IMR-90 (cell line): ENCODE measurements around the gene DSCAML1. TPM values are rescaled to one million over a fixed set of nuclear protein-coding genes. Genes with fewer than 3 reads are reported as not detected.

ENCODE experiments used
- ATAC-seq: fragments of 200-7000 bp; cut with Tn5 transposase; 2 replicates; pipeline ENCODE4 v1.9.1; 2020; ENCODE audit warnings: low read depth, mild to moderate bottlenecking, moderate library complexity
- BruUV-seq: library from RNA; stranded (reverse); fragments of 400-500 nt; replicated peaks from 2 replicates; lab custom pipeline; 2021; lab: Mats Ljungman, UMichigan
- CTCF ChIA-PET: fragments of 300-600 bp; formaldehyde crosslinking; extraction: SDS; loops from one replicate; lab custom pipeline; 2021; ENCODE audit warnings: antibody characterized with exemption; lab: Yijun Ruan, JAX
- POLR2A ChIA-PET: fragments of 300-600 bp; sonication (Branson Sonifier 250); formaldehyde crosslinking; loops from one replicate; lab custom pipeline; 2022; ENCODE audit warnings: antibody characterized with exemption; ENCODE audit not compliant: unreplicated experiment; lab: Charles Lee
- DNase-seq: peaks from one replicate; pipeline ENCODE4 v3.0.0; 2013
- H2AFZ ChIP-seq: replicated peaks from 2 replicates; pipeline ENCODE3; 2013; ENCODE audit warnings: low read length, mild to moderate bottlenecking; ENCODE audit not compliant: poor library complexity
- H2AK5ac ChIP-seq: 2 replicates; pipeline ENCODE4 v1.6.1; 2013; ENCODE audit warnings: low read depth, low read length, inconsistent platforms
- H2AK9ac ChIP-seq: replicated peaks from 2 replicates; pipeline ENCODE3; 2013; ENCODE audit warnings: mild to moderate bottlenecking, low read depth, low read length, moderate library complexity; ENCODE audit not compliant: poor library complexity
- H2BK120ac ChIP-seq: 2 replicates; pipeline ENCODE4 v1.6.1; 2013; ENCODE audit warnings: low read depth, low read length, inconsistent platforms
- H2BK15ac ChIP-seq: 3 replicates; pipeline ENCODE4 v1.6.1; 2013; ENCODE audit warnings: low read depth, low read length, inconsistent platforms
- H2BK20ac ChIP-seq: 2 replicates; pipeline ENCODE4 v1.6.1; 2013; ENCODE audit warnings: low read depth, mild to moderate bottlenecking, inconsistent platforms, low read length, moderate library complexity
- H2BK5ac ChIP-seq: 2 replicates; pipeline ENCODE4 v1.6.1; 2013; ENCODE audit warnings: mild to moderate bottlenecking, low read depth, low read length, inconsistent platforms; ENCODE audit not compliant: poor library complexity, severe bottlenecking
- H3K14ac ChIP-seq: replicated peaks from 2 replicates; pipeline ENCODE4 v1.6.1; 2013; ENCODE audit warnings: low read depth, low read length, inconsistent platforms
- H3K18ac ChIP-seq: 2 replicates; pipeline ENCODE4 v1.6.1; 2013; ENCODE audit warnings: low read depth, low read length, control low read depth
- H3K23ac ChIP-seq: 2 replicates; pipeline ENCODE4 v1.6.1; 2013; ENCODE audit warnings: low read depth, low read length, inconsistent platforms
- H3K27ac ChIP-seq: 2 replicates; pipeline ENCODE4 v1.5.1; 2013; ENCODE audit warnings: mild to moderate bottlenecking, control low read depth, low read length; ENCODE audit not compliant: insufficient read depth
- H3K27me3 ChIP-seq: 2 replicates; pipeline ENCODE4 v1.6.1; 2013; ENCODE audit warnings: low read length; ENCODE audit not compliant: control insufficient read depth, insufficient read depth
- H3K36me3 ChIP-seq: 2 replicates; pipeline ENCODE4 v1.6.1; 2013; ENCODE audit warnings: low read length, mixed read lengths; ENCODE audit not compliant: control insufficient read depth, insufficient read depth
- H3K4ac ChIP-seq: 2 replicates; pipeline ENCODE4 v1.6.1; 2013; ENCODE audit warnings: low read depth, low read length, inconsistent platforms
- H3K4me1 ChIP-seq: 2 replicates; pipeline ENCODE4 v1.6.1; 2013; ENCODE audit warnings: low read length, mixed read lengths; ENCODE audit not compliant: control insufficient read depth, insufficient read depth
- H3K4me2 ChIP-seq: 2 replicates; pipeline ENCODE4 v1.6.1; 2013; ENCODE audit warnings: low read depth, mild to moderate bottlenecking, control low read depth, low read length, moderate library complexity
- H3K4me3 ChIP-seq: 2 replicates; pipeline ENCODE4 v1.5.1; 2013; ENCODE audit warnings: low read depth, mild to moderate bottlenecking, control low read depth, low read length, moderate library complexity; ENCODE audit not compliant: insufficient read depth
- H3K56ac ChIP-seq: 2 replicates; pipeline ENCODE4 v1.6.1; 2013; ENCODE audit warnings: low read length, inconsistent platforms; ENCODE audit not compliant: insufficient read depth; ENCODE audit errors: extremely low read depth
- H3K79me1 ChIP-seq, 2 experiments: 2 replicates each; pipeline ENCODE4 v1.6.1; 2013; ENCODE audit warnings: low read length in 2 of 2, inconsistent platforms in 1 of 2, low read depth in 1 of 2
- H3K9ac ChIP-seq: 2 replicates; pipeline ENCODE4 v1.6.1; 2013; ENCODE audit warnings: low read depth, low read length, control low read depth
- H3K9me1 ChIP-seq: 2 replicates; pipeline ENCODE4 v1.6.1; 2013; ENCODE audit warnings: low read length, inconsistent platforms; ENCODE audit not compliant: insufficient read depth
- H3K9me3 ChIP-seq: 2 replicates; pipeline ENCODE4 v1.6.1; 2013; ENCODE audit warnings: low read length; ENCODE audit not compliant: control insufficient read depth, insufficient read depth
- H4K20me1 ChIP-seq: 2 replicates; pipeline ENCODE4 v1.6.1; 2013; ENCODE audit warnings: low read length, inconsistent platforms; ENCODE audit not compliant: insufficient read depth
- H4K5ac ChIP-seq: 2 replicates; pipeline ENCODE4 v1.6.1; 2013; ENCODE audit warnings: mild to moderate bottlenecking, low read depth, low read length, control low read depth
- H4K8ac ChIP-seq, 2 experiments: 2 replicates each; pipeline ENCODE4 v1.6.1; 2013; ENCODE audit warnings: low read depth in 2 of 2, low read length in 2 of 2, control low read depth in 1 of 2, inconsistent platforms in 1 of 2
- H4K91ac ChIP-seq: 2 replicates; pipeline ENCODE4 v1.6.1; 2013; ENCODE audit warnings: low read depth, low read length, inconsistent platforms; ENCODE audit not compliant: insufficient read depth
- BHLHE40 ChIP-seq: fragments of 150-350 bp; IDR thresholded peaks from 2 replicates; pipeline ENCODE4 v1.6.1; 2016; ENCODE audit warnings: mild to moderate bottlenecking, low read depth, low read length
- CEBPB ChIP-seq: IDR thresholded peaks from 2 replicates; pipeline ENCODE4 v1.6.1; 2012; ENCODE audit warnings: low read depth, low read length, improper control_type of control experiment
- CTCF ChIP-seq: conservative IDR thresholded peaks from 2 replicates; pipeline ENCODE4 v1.5.1; 2012; ENCODE audit warnings: mild to moderate bottlenecking, low read depth, low read length, improper control_type of control experiment
- RAD21 ChIP-seq: IDR thresholded peaks from 2 replicates; pipeline ENCODE4 v1.6.1; 2012; ENCODE audit warnings: low read length, improper control_type of control experiment
- SMC3 ChIP-seq: fragments of 150-350 bp; IDR thresholded peaks from 2 replicates; pipeline ENCODE4 v1.6.1; 2016; ENCODE audit warnings: low read depth, mild to moderate bottlenecking, antibody characterized with exemption, low read length, moderate library complexity
- USF2 ChIP-seq: fragments of 150-350 bp; IDR thresholded peaks from 2 replicates; pipeline ENCODE4 v1.6.1; 2017; ENCODE audit warnings: mild to moderate bottlenecking, antibody characterized with exemption, low read length, low read depth
- WGBS, 2 experiments: methylation state at CpG; one replicate each; pipeline versions ENCODE4 v1.1.5 to v1.1.7; 2013; ENCODE audit warnings: missing lambda C conversion rate in 2 of 2; ENCODE audit not compliant: insufficient read length in 1 of 2; ENCODE audit errors: extremely low coverage in 2 of 2; 5-methylcytosine and 5-hydroxymethylcytosine counted together
- dilution Hi-C: fragments of 300-500 bp; cut with HindIII; formaldehyde crosslinking; loops from one replicate; pipeline ENCODE4 v1.14.3; 2018; ENCODE audit warnings: low sequenced_read_pairs; ENCODE audit not compliant: unreplicated experiment
- in situ Hi-C: fragments of 300-500 bp; cut with MboI; formaldehyde crosslinking; loops from 3 replicates; pipeline ENCODE4 v1.14.3; 2019; ENCODE audit warnings: low sequenced_read_pairs, inconsistent platforms, mixed read lengths
- intact Hi-C: fragments of 100-400 bp; cut with micrococcal nuclease; formaldehyde crosslinking; loops from 2 replicates; pipeline ENCODE4 v1.10.0; 2022
- polyA plus RNA-seq, 3 experiments: library from polyadenylated mRNA; depleted of rRNA; stranded (reverse); fragments of >200 nt; gene quantifications; 2 replicates each; pipeline ENCODE4 v1.2.3, GENCODE V29; 2012; ENCODE audit warnings: low replicate concordance in 1 of 3
- total RNA-seq: library from RNA; depleted of rRNA; stranded (reverse); fragments of >200 nt; gene quantifications from 2 replicates; pipeline ENCODE4 v1.2.3, GENCODE V29; 2012

The DSCAML1 gene
- total and polyA plus RNA-seq, 2 of the 4 experiments (the other 2 are of a cell fraction) = not detected

- Histone ChIP-seq H3K23ac (no peak overlapping the region), H3K18ac (no peak overlapping the region), H3K4ac (no peak overlapping the region), H2AK5ac (no peak overlapping the region), H3K9me3 (no peaks in the 10 kb centered on the region), H3K9ac (no peak overlapping the region), H2BK20ac (no peak overlapping the region), H3K4me1 (peaks cover 2% of the 10 kb centered on the region; the same call in 1 of the 2 replicates), H3K14ac (no peak overlapping the region), H2BK120ac (no peak overlapping the region), H3K9me1 (no peaks in the 10 kb centered on the region), H4K8ac (peak overlapping the region in 1 of 2 experiments; percentile 16; a peak in 2 of 4 replicates), H3K4me3 (no peak overlapping the region), H4K5ac (no peak overlapping the region), H3K4me2 (peak overlapping the region; percentile 8; the same call in 1 of the 2 replicates), H2AK9ac (no peak overlapping the region), H3K56ac (no peak overlapping the region), H2AFZ (peak overlapping the region; percentile 84), H2BK15ac (no peak overlapping the region), H4K20me1 (no peaks in the 10 kb centered on the region), H4K91ac (no peak overlapping the region), H3K27me3 (no peaks in the 10 kb centered on the region; the same call in 1 of the 2 replicates), H2BK5ac (no peak overlapping the region), H3K36me3 (no peaks in the 10 kb centered on the region), H3K79me1 (no peaks in the 10 kb centered on the region), H3K27ac (no peak overlapping the region)
- DNase-seq (peak; percentile 65), ATAC-seq (peak; percentile 81)
- POLR2A ChIA-PET = no interaction called here
- WGBS, 2 experiments = no CpG with 5 or more reads among the region's 19 CpGs
- TF ChIP-seq CEBPB = no peak
- peak; percentile 72 for TF ChIP-seq SMC3
- peak; percentile 73 for TF ChIP-seq RAD21
- TF ChIP-seq CTCF = peak; percentile 95
- no peak for TF ChIP-seq USF2
- TF ChIP-seq BHLHE40 = no peak
- in situ Hi-C loops = no loop called here
- no TSS peak for BruUV-seq
- intact Hi-C loops = loop anchor here (1.0 kb wide), 3 partner anchors 10 to 391 kb away; no protein-coding TSS in a partner anchor
- CTCF ChIA-PET = interaction anchor here (0.6 to 2.6 kb wide), 17 partner anchors 10 to 490 kb away, joined by 3 to 17 read pairs (median 4); partner anchors contain the start of gene CEP164
- dilution Hi-C loops = no loop called here
Measured at GRCh38 chr11:117817368-117818040, 20.5 kb upstream of the DSCAML1 start.
